ENCODE data around the gene CCDC158. TPM values are rescaled to one million over a fixed set of nuclear protein-coding genes. Genes with fewer than 3 reads are reported as not detected.

The CCDC158 gene
- total RNA-seq, 1 donor from 2014 or later: 0.64 TPM

- Histone ChIP-seq H3K9me3 (no peaks in the 10 kb centered on the region), H3K27me3 (no peaks in the 10 kb centered on the region), H3K27ac (no peak overlapping the region), H3K4me3 (no peak overlapping the region), H3K4me1 (no peaks in the 10 kb centered on the region), H3K36me3 (no peaks in the 10 kb centered on the region)
- DNase-seq: no peak
- no peak for ATAC-seq
- TF ChIP-seq CTCF (IDR thresholded peaks at IDR 0.05): no peak
- intact Hi-C loops (cut with DNase I): no loop called here
Observed at GRCh38 chr4:76334885-76335284, 86.1 kb downstream of the CCDC158 start.

GRCh38 chr4:76326515-76326914 lies 94.4 kb downstream of the CCDC158 start:
- no peak for TF ChIP-seq CTCF (IDR thresholded peaks at IDR 0.05)
- H3K9me3 ChIP-seq: peaks cover 6% of the 10 kb centered on the region
- intact Hi-C loops (cut with DNase I): no loop called here

DNA sequence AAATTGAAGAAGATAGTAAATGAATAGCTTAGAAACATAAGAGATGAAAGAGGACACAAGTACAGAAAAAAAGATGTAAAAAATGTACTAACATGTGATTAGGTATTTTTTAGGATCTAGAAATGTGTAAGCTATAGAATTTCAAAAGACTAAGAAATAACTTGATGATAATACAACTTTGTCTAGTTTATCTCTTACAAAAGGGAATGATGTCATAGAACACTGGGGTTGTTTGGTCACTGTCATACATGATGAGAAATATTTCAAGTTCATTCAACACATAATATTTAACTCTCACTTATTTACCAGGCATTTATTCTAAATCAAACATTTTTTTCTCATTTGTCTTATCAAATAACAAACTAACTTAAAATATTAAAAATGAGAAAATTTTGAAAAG lies 95.9 kb downstream of the CCDC158 start:
- H3K4me3 ChIP-seq: no peak overlapping the region
- TF ChIP-seq CTCF (IDR thresholded peaks at IDR 0.05): no peak
- no peak for ATAC-seq
- H3K9me3 ChIP-seq: peaks cover 6% of the 10 kb centered on the region
- H3K27me3 ChIP-seq: no peaks in the 10 kb centered on the region
- H3K27ac ChIP-seq: no peak overlapping the region
- no peak for DNase-seq
- H3K36me3 ChIP-seq: no peaks in the 10 kb centered on the region
- intact Hi-C loops (cut with DNase I): no loop called here
- H3K4me1 ChIP-seq: no peaks in the 10 kb centered on the region

More at GRCh38 chr4:76326515-76326914, 94.4 kb downstream of the CCDC158 start:
- H3K36me3 ChIP-seq: no peaks in the 10 kb centered on the region
- H3K27ac ChIP-seq: no peak overlapping the region
- no peak for ATAC-seq
- no peaks in the 10 kb centered on the region for H3K27me3 ChIP-seq
- no peaks in the 10 kb centered on the region for H3K4me1 ChIP-seq
- no peak overlapping the region for H3K4me3 ChIP-seq
- DNase-seq: no peak

DNA sequence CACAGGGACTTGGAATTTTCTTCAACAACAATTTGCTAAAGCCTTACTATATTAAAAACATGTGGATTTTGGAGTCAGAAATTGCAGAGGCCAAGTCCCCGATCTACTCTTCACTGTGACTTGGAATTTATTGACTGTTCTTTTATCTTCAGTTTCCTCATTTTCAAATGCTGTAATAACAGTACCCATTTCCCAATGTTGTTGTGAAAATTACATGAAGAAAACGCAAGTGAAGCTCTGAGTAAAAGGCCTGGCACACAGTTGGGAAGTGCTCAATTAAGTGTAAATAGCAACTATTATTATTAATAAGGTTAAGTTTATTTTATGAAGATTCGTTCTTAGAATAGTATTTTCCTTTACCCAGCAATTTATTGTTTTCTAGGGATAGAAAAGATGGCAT lies 98.7 kb downstream of the CCDC158 start:
- no peaks in the 10 kb centered on the region for H3K4me1 ChIP-seq
- no peak overlapping the region for H3K4me3 ChIP-seq
- peaks cover 6% of the 10 kb centered on the region for H3K9me3 ChIP-seq
- ATAC-seq (no peak), DNase-seq (no peak)
- no peaks in the 10 kb centered on the region for H3K27me3 ChIP-seq
- no peak overlapping the region for H3K27ac ChIP-seq
- intact Hi-C loops (cut with DNase I): no loop called here
- no peak for TF ChIP-seq CTCF (IDR thresholded peaks at IDR 0.05)
- no peaks in the 10 kb centered on the region for H3K36me3 ChIP-seq

- Histone ChIP-seq H3K27me3 (no peaks in the 10 kb centered on the region), H3K27ac (no peak overlapping the region), H3K9me3 (no peaks in the 10 kb centered on the region), H3K4me3 (no peak overlapping the region), H3K4me1 (peaks cover 6% of the 10 kb centered on the region), H3K36me3 (no peaks in the 10 kb centered on the region)
- TF ChIP-seq CTCF (IDR thresholded peaks at IDR 0.05): no peak
- intact Hi-C loops (cut with DNase I): no loop called here
- DNase-seq: no peak
- ATAC-seq: no peak
Observed at GRCh38 chr4:76316131-76316530, 104.8 kb downstream of the CCDC158 start.

DNA sequence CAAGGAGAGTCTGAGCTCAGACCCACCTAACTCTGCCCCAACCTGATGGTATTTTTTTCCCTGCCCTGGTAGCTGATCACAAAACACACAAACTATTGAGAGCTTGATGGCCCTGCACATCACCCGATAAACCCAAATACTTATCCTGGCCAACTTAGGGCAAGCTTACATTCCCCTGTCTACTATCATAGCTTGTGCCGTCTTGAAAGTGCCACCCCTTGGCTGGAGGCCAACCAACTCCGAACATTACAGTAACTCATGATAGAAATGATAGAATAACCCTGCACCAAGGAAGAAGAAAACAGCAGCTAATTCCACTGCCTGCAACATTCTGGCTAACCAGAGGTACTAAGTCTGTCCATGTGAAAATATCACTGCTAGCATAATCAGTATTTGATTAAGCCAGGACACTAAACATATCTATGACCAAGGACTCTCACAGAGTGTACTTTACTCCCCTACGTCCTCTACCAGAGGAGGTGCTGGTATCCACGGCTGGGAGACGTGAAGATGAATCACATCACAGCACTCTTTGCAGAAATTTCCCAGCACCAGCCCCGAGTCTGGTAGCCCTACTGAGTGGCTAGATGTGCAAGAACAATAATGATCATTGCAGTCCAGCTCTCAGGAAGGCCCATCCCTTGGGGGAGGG lies 105.5 kb downstream of the CCDC158 start:
- peaks cover 6% of the 10 kb centered on the region for H3K4me1 ChIP-seq
- ATAC-seq: no peak
- intact Hi-C loops (cut with DNase I): no loop called here
- TF ChIP-seq CTCF (IDR thresholded peaks at IDR 0.05): no peak
- no peaks in the 10 kb centered on the region for H3K9me3 ChIP-seq
- H3K4me3 ChIP-seq: no peak overlapping the region
- H3K36me3 ChIP-seq: no peaks in the 10 kb centered on the region
- H3K27ac ChIP-seq: no peak overlapping the region
- no peak for DNase-seq
- H3K27me3 ChIP-seq: no peaks in the 10 kb centered on the region

Data from upper lobe of right lung (tissue), 1 donor.